Breast epithelium (tissue), 4 donors: ENCODE data around the gene MBTPS1. TPM values are rescaled to one million over a fixed set of nuclear protein-coding genes. Genes with fewer than 3 reads are reported as not detected.

ENCODE experiments used
- DNase-seq, 2 donors: peaks; one replicate each; pipeline ENCODE4 v3.0.0-alpha.2; 2019; ENCODE audit warnings: low spot score in 2 of 2
- H3K27ac ChIP-seq, 2 donors: fragments of 200-600 bp; sonication (generic) in 1 of 2; one replicate each; pipeline ENCODE4 v1.5.1; 2016 to 2019; ENCODE audit warnings: mild to moderate bottlenecking in 1 of 2
- H3K27me3 ChIP-seq, 2 donors: fragments of 200-600 bp; sonication (generic) in 1 of 2; one replicate each; pipeline versions ENCODE4 v1.5.1 to v1.6.0; 2017 to 2019; ENCODE audit warnings: control low read depth in 1 of 2, mild to moderate bottlenecking in 1 of 2
- H3K36me3 ChIP-seq: fragments of 200-600 bp; one replicate; pipeline ENCODE4 v1.5.1; 2019
- H3K4me1 ChIP-seq, 2 donors: fragments of 200-600 bp; sonication (generic); one replicate each; pipeline ENCODE4 v1.5.1; 2016 to 2019; ENCODE audit warnings: control low read depth in 1 of 2
- H3K4me3 ChIP-seq, 3 donors: fragments of 200-600 bp; sonication (generic); 1 replicate in 2 of 3; 2 replicates in 1 of 3; pipeline ENCODE4 v1.5.1; 2016 to 2019; ENCODE audit warnings: mild to moderate bottlenecking in 3 of 3, moderate library complexity in 2 of 3
- H3K9me3 ChIP-seq, 2 donors: fragments of 200-600 bp; sonication (generic) in 1 of 2; one replicate each; pipeline ENCODE4 v1.5.1; 2016 to 2019; ENCODE audit warnings: control low read depth in 1 of 2
- POLR2A ChIP-seq: fragments of 450-650 bp; IDR thresholded peaks from one replicate; pipeline ENCODE4 v1.6.1; 2016; ENCODE audit warnings: antibody characterized with exemption, mild to moderate bottlenecking, moderate library complexity
- POLR2AphosphoS5 ChIP-seq, 3 donors: sonication (generic); formaldehyde crosslinking; IDR thresholded peaks; one replicate each; pipeline ENCODE4 v1.6.1; 2017; ENCODE audit warnings: antibody characterized with exemption in 3 of 3
- intact Hi-C: fragments of 100-400 bp; cut with DNase I; formaldehyde crosslinking; loops from one replicate; pipeline ENCODE4 v1.15.1; 2023; ENCODE audit warnings: low total_unique reads
- total RNA-seq, 3 donors: library from RNA; depleted of rRNA; stranded (reverse); fragments of >200 nt; gene quantifications; one replicate each; pipeline ENCODE4 v1.1.0, GENCODE V29; 2016
- TF ChIP-seq, protein P1 (sequence below), 3 donors: fragments of 450-650 bp; IDR thresholded peaks; one replicate each; pipeline ENCODE4 v1.5.1; 2016 to 2017; ENCODE audit warnings: antibody characterized with exemption in 3 of 3, mild to moderate bottlenecking in 3 of 3, moderate library complexity in 3 of 3

The MBTPS1 gene
- total RNA-seq, 3 donors from 2014 or later: 95.4 to 142 (median 121) TPM

- H3K27me3 ChIP-seq: no peaks in the 10 kb centered on the region
- intact Hi-C loops: no loop called here
- no peak for DNase-seq
- TF ChIP-seq, protein P1, sequence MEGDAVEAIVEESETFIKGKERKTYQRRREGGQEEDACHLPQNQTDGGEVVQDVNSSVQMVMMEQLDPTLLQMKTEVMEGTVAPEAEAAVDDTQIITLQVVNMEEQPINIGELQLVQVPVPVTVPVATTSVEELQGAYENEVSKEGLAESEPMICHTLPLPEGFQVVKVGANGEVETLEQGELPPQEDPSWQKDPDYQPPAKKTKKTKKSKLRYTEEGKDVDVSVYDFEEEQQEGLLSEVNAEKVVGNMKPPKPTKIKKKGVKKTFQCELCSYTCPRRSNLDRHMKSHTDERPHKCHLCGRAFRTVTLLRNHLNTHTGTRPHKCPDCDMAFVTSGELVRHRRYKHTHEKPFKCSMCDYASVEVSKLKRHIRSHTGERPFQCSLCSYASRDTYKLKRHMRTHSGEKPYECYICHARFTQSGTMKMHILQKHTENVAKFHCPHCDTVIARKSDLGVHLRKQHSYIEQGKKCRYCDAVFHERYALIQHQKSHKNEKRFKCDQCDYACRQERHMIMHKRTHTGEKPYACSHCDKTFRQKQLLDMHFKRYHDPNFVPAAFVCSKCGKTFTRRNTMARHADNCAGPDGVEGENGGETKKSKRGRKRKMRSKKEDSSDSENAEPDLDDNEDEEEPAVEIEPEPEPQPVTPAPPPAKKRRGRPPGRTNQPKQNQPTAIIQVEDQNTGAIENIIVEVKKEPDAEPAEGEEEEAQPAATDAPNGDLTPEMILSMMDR (IDR thresholded peaks at IDR 0.05): no peak
- TF ChIP-seq POLR2A (no peak), POLR2AphosphoS5 (IDR thresholded peaks at IDR 0.05) (no peak)
- no peak overlapping the region for H3K27ac ChIP-seq
- H3K4me1 ChIP-seq: no peaks in the 10 kb centered on the region
- H3K9me3 ChIP-seq: no peaks in the 10 kb centered on the region
- peaks cover 12% of the 10 kb centered on the region for H3K36me3 ChIP-seq
- H3K4me3 ChIP-seq: no peak overlapping the region
Measured at GRCh38 chr16:84056933-84057332, 59.8 kb downstream of the MBTPS1 start.

DNA sequence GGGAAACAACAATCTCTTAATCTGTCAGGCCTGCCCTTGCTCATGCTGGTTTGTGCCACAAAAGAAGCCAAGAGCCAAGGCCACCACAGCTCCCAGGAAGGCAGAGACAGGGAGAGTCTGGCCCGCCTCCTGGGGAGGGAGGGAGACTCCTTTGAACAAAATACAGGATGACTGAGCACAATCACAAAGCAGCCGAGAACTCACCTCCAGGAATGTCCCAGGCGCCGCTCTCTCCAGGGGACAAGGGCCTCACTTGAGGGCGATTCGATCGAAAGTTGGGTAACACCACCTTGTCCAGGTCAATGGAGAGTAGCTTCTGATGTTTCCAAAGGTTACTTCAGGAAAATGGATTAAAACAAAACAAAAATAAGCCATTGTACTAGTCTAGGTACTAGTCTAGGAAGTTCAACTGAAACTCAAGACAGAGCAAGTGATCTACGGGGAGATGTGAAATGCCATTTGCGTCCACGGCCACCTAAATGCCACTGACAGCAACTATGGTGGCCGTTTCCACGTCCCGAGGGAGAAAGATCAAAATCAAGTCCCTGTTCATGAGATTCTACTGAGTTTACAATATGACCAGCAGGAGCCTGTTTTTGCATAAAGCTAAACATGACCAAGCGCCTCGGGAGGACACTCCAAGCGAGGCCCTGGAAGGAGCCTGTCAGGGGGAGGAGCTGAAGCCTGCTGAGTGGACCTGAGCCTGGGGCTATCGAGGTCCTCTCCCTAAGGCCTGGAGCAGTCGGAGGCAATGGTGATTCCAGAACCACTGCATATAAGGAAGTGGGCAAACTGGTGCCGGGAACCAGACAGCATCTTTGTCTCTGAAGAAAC lies 60.7 kb downstream of the MBTPS1 start:
- H3K27ac ChIP-seq: no peak overlapping the region
- no peak overlapping the region for H3K4me3 ChIP-seq
- DNase-seq: no peak
- H3K4me1 ChIP-seq: no peaks in the 10 kb centered on the region
- TF ChIP-seq POLR2A (no peak), POLR2AphosphoS5 (IDR thresholded peaks at IDR 0.05) (no peak)
- TF ChIP-seq, protein P1 (IDR thresholded peaks at IDR 0.05): no peak
- peaks cover 12% of the 10 kb centered on the region for H3K36me3 ChIP-seq
- H3K27me3 ChIP-seq: no peaks in the 10 kb centered on the region
- intact Hi-C loops: no loop called here
- H3K9me3 ChIP-seq: no peaks in the 10 kb centered on the region

GRCh38 chr16:84055366-84055765 lies 61.4 kb downstream of the MBTPS1 start:
- DNase-seq: no peak
- TF ChIP-seq POLR2AphosphoS5 (IDR thresholded peaks at IDR 0.05): no peak
- TF ChIP-seq, protein P1 (IDR thresholded peaks at IDR 0.05): no peak
- TF ChIP-seq POLR2A: no peak
- Histone ChIP-seq H3K27me3 (no peaks in the 10 kb centered on the region), H3K9me3 (no peaks in the 10 kb centered on the region), H3K36me3 (peaks cover 9% of the 10 kb centered on the region), H3K4me1 (no peaks in the 10 kb centered on the region), H3K27ac (no peak overlapping the region), H3K4me3 (no peak overlapping the region)
- intact Hi-C loops: no loop called here

DNA sequence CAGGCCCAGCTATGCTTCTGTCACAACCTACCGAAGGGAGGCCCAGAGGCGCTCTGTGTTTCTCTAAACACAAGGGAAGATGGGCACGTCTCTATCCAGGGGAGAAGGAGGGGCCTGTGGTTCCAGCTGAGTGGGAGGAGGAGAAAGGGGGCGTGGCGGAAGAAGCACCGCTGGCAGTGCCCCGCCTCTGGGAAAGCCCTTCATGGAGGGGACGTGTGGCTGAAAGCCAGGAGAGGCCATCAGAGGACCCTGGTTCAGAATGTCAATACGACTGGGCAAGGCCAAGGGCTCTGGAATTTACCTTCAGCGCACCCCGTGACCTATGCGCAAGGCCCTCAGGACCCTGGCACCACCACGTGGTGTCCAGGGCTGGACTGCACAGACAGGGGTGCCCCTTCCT lies 61.8 kb downstream of the MBTPS1 start:
- no peaks in the 10 kb centered on the region for H3K9me3 ChIP-seq
- no peak overlapping the region for H3K27ac ChIP-seq
- H3K4me1 ChIP-seq: no peaks in the 10 kb centered on the region
- TF ChIP-seq, protein P1 (IDR thresholded peaks at IDR 0.05): no peak
- TF ChIP-seq POLR2A: no peak
- TF ChIP-seq POLR2AphosphoS5 (IDR thresholded peaks at IDR 0.05): no peak
- no peak for DNase-seq
- H3K4me3 ChIP-seq: no peak overlapping the region
- intact Hi-C loops: no loop called here
- no peaks in the 10 kb centered on the region for H3K27me3 ChIP-seq
- H3K36me3 ChIP-seq: peaks cover 5% of the 10 kb centered on the region

GRCh38 chr16:84054271-84054670 lies 62.5 kb downstream of the MBTPS1 start:
- no peak for TF ChIP-seq POLR2A
- TF ChIP-seq, protein P1 (IDR thresholded peaks at IDR 0.05): no peak
- no peak for TF ChIP-seq POLR2AphosphoS5 (IDR thresholded peaks at IDR 0.05)
- no peaks in the 10 kb centered on the region for H3K27me3 ChIP-seq
- peaks cover 5% of the 10 kb centered on the region for H3K36me3 ChIP-seq
- intact Hi-C loops: no loop called here
- no peak overlapping the region for H3K4me3 ChIP-seq
- no peaks in the 10 kb centered on the region for H3K9me3 ChIP-seq
- no peak overlapping the region for H3K27ac ChIP-seq
- no peaks in the 10 kb centered on the region for H3K4me1 ChIP-seq
- no peak for DNase-seq
